Sigmoid colon (tissue), 4 donors: ENCODE measurements around the gene AMBRA1.

Source experiments
- CTCF ChIP-seq, 4 experiments: fragments of 450-650 bp in 3 of 4; fragments of 200-600 bp in 1 of 4; IDR thresholded peaks; one replicate each; pipeline ENCODE4 v1.5.1; 2016 to 2019; ENCODE audit warnings: antibody characterized with exemption in 4 of 4, mild to moderate bottlenecking in 3 of 4, moderate library complexity in 2 of 4
- EP300 ChIP-seq, 4 donors: sonication (generic); formaldehyde crosslinking; IDR thresholded peaks; one replicate each; pipeline ENCODE4 v1.6.1; 2017; ENCODE audit warnings: antibody characterized with exemption in 4 of 4

GRCh38 chr11:46422588-46422987 is 171.2 kb downstream of the AMBRA1 start:
- TF ChIP-seq CTCF (IDR thresholded peaks at IDR 0.05) (no peak), EP300 (IDR thresholded peaks at IDR 0.05) (no peak)
